HepG2 (cell line): ENCODE results near the gene ITGB1. TPM values are rescaled to one million over a fixed set of nuclear protein-coding genes. Genes with fewer than 3 reads are reported as not detected.

Experiments used
- ATAC-seq: fragments of 200-7000 bp; cut with Tn5 transposase; 3 replicates; pipeline ENCODE4 v1.9.1; 2020; ENCODE audit warnings: mild to moderate bottlenecking, moderate library complexity
- BruUV-seq: library from RNA; stranded (reverse); fragments of 400-500 nt; replicated peaks from 2 replicates; lab custom pipeline; 2021; lab: Mats Ljungman, UMichigan
- CTCF ChIA-PET: fragments of 300-600 bp; formaldehyde crosslinking; extraction: SDS; loops from one replicate; lab custom pipeline; 2021; ENCODE audit warnings: low total read pairs, inconsistent platforms, low intra/inter-chr PET ratio; lab: Yijun Ruan, JAX
- POLR2A ChIA-PET: fragments of 350-600 bp; sonication (Branson Sonifier 250); formaldehyde crosslinking; loops from one replicate; lab custom pipeline; 2020; ENCODE audit warnings: antibody characterized with exemption, inconsistent platforms; lab: Yijun Ruan, JAX
- DNase-seq: peaks from one replicate; pipeline ENCODE4 v3.0.0-alpha.2; 2015; ENCODE audit warnings: low spot score
- FAIRE-seq: peaks from 3 replicates; lab custom pipeline; 2011; peaks lifted over from hg19 to GRCh38; lab: Jason Lieb, UNC
- H2AFZ ChIP-seq: one replicate; pipeline ENCODE4 v1.6.1; 2011; ENCODE audit warnings: low read length, inconsistent platforms
- H3K27ac ChIP-seq: fragments of 300-600 bp; 3 replicates; pipeline ENCODE4 v1.8.0; 2011; ENCODE audit warnings: mixed run types, mild to moderate bottlenecking, mixed read lengths, low read length, inconsistent platforms; ENCODE audit not compliant: insufficient read depth; ENCODE audit errors: extremely low read length
- H3K27me3 ChIP-seq, 2 experiments: fragments of 200-600 bp in 1 of 2; 2 replicates in 1 of 2; 3 replicates in 1 of 2; pipeline versions ENCODE4 v1.6.0 to v1.8.0; 2011; ENCODE audit warnings: low read length in 2 of 2, mild to moderate bottlenecking in 2 of 2, moderate library complexity in 2 of 2, inconsistent platforms in 1 of 2; ENCODE audit not compliant: insufficient read depth in 2 of 2, control insufficient read depth in 1 of 2
- H3K36me3 ChIP-seq, 2 experiments: fragments of 200-600 bp in 1 of 2; replicated peaks in 1 of 2; 2 replicates in 1 of 2; 3 replicates in 1 of 2; pipeline versions ENCODE4 v1.5.1 to v1.8.0; 2011; ENCODE audit warnings: low read length in 2 of 2, inconsistent platforms in 1 of 2; ENCODE audit not compliant: insufficient read depth in 2 of 2, control insufficient read depth in 1 of 2
- H3K4me1 ChIP-seq: 2 replicates; pipeline ENCODE4 v1.5.1; 2012; ENCODE audit warnings: low read length, inconsistent platforms; ENCODE audit not compliant: insufficient read depth
- H3K4me2 ChIP-seq: 2 replicates; pipeline ENCODE4 v1.6.0; 2011; ENCODE audit warnings: low read depth, low read length, inconsistent platforms
- H3K4me3 ChIP-seq, 3 experiments: fragments of 200-600 bp in 1 of 3; sonication (generic), shearing (Covaris generic) in 1 of 3; replicated peaks in 1 of 3; 2 replicates each; pipeline ENCODE4 v1.5.1; 2011 to 2016; ENCODE audit warnings: low read length in 3 of 3, inconsistent platforms in 2 of 3, low read depth in 2 of 3, mild to moderate bottlenecking in 2 of 3, control low read depth in 1 of 3, mixed read lengths in 1 of 3; ENCODE audit not compliant: insufficient read depth in 1 of 3
- H3K79me2 ChIP-seq: one replicate; pipeline ENCODE4 v1.6.1; 2011; ENCODE audit warnings: low read length, inconsistent platforms; ENCODE audit not compliant: insufficient read depth
- H3K9ac ChIP-seq: 2 replicates; pipeline ENCODE4 v1.6.0; 2011; ENCODE audit warnings: mild to moderate bottlenecking, low read depth, low read length, inconsistent platforms; ENCODE audit not compliant: insufficient read depth
- H3K9me3 ChIP-seq: 2 replicates; pipeline ENCODE4 v1.5.1; 2012; ENCODE audit warnings: mild to moderate bottlenecking, low read length
- H4K20me1 ChIP-seq: 2 replicates; pipeline ENCODE4 v1.6.0; 2011; ENCODE audit warnings: inconsistent platforms, mild to moderate bottlenecking, low read length, moderate library complexity; ENCODE audit not compliant: insufficient read depth
- GATAD2A ChIP-seq: IDR thresholded peaks from 2 replicates; pipeline ENCODE4 v1.6.1; 2016
- KLF6 ChIP-seq: IDR thresholded peaks from 2 replicates; pipeline ENCODE4 v1.8.0; 2016; ENCODE audit warnings: missing biosample characterization, missing genetic modification reagents
- MTA1 ChIP-seq: sonication (generic); formaldehyde crosslinking; IDR thresholded peaks from 2 replicates; pipeline ENCODE4 v1.4.0; 2020; ENCODE audit warnings: missing genetic modification reagents, mild to moderate bottlenecking, borderline replicate concordance
- PHF21A ChIP-seq: sonication (generic); formaldehyde crosslinking; IDR thresholded peaks from 2 replicates; pipeline ENCODE4 v1.5.0; 2020; ENCODE audit warnings: mild to moderate bottlenecking, missing genetic modification reagents
- RELA ChIP-seq: sonication (generic); formaldehyde crosslinking; IDR thresholded peaks from 2 replicates; pipeline ENCODE4 v1.4.0; 2020; ENCODE audit warnings: missing genetic modification reagents
- SP140L ChIP-seq: sonication (generic); formaldehyde crosslinking; IDR thresholded peaks from 2 replicates; pipeline ENCODE4 v1.4.0; 2020; ENCODE audit warnings: missing genetic modification reagents, borderline replicate concordance
- SP5 ChIP-seq: IDR thresholded peaks from 2 replicates; pipeline ENCODE4 v1.6.1; 2016; ENCODE audit warnings: low read depth, borderline replicate concordance
- SRSF1 ChIP-seq: fragments of 200-400 bp; formaldehyde crosslinking; optimal IDR thresholded peaks from 2 replicates; pipeline ENCODE3; 2017; ENCODE audit warnings: mild to moderate bottlenecking, low read depth, low read length, moderate library complexity
- SRSF9 ChIP-seq: fragments of 200-400 bp; formaldehyde crosslinking; IDR thresholded peaks from 2 replicates; pipeline ENCODE4 v1.6.1; 2018; ENCODE audit warnings: borderline replicate concordance, mild to moderate bottlenecking, low read depth, low read length; ENCODE audit not compliant: insufficient read depth, poor library complexity, severe bottlenecking
- TARDBP ChIP-seq: sonication (generic); formaldehyde crosslinking; IDR thresholded peaks from 2 replicates; pipeline ENCODE4 v1.8.0; 2022; ENCODE audit warnings: mild to moderate bottlenecking, missing genetic modification reagents
- WIZ ChIP-seq: sonication (generic); formaldehyde crosslinking; IDR thresholded peaks from 2 replicates; pipeline ENCODE4 v1.5.1; 2020; ENCODE audit warnings: mild to moderate bottlenecking, missing genetic modification reagents
- ZNF484 ChIP-seq: sonication (generic); formaldehyde crosslinking; IDR thresholded peaks from 2 replicates; pipeline ENCODE4 v1.5.1; 2020; ENCODE audit warnings: mild to moderate bottlenecking, low read depth, missing genetic modification reagents, borderline replicate concordance
- ZNF616 ChIP-seq: sonication (generic); formaldehyde crosslinking; IDR thresholded peaks from 2 replicates; pipeline ENCODE4 v1.5.0; 2020; ENCODE audit warnings: low read depth, mild to moderate bottlenecking, missing genetic modification reagents
- ZSCAN9 ChIP-seq: IDR thresholded peaks from 2 replicates; pipeline ENCODE4 v1.6.1; 2016; ENCODE audit warnings: borderline replicate concordance
- WGBS: methylation state at CpG from one replicate; pipeline ENCODE4 v1.1.6; 2017; ENCODE audit warnings: low lambda C conversion rate; 5-methylcytosine and 5-hydroxymethylcytosine counted together
- in situ Hi-C: cut with HindIII; loops from 2 replicates; pipeline ENCODE4 v1.10.0; 2017; ENCODE audit warnings: low pct_unique_long_range_greater_than_20kb; ENCODE audit not compliant: extremely low pct_ligation_motif_present
- intact Hi-C: fragments of 100-400 bp; cut with micrococcal nuclease; formaldehyde crosslinking; loops from one replicate; pipeline ENCODE4 v1.10.0; 2022; ENCODE audit not compliant: unreplicated experiment
- polyA plus RNA-seq, 8 experiments: library from polyadenylated mRNA; depleted of rRNA in 3 of 8; stranded (reverse) in 7 of 8; unstranded in 1 of 8; fragments of >200 nt; fragmentation: Illumina TruSeq in 4 of 8; extraction: Trizol in 4 of 8; gene quantifications; 2 replicates each; pipeline versions ENCODE4 v1.2.1 to v1.2.3, GENCODE V29; 2011 to 2016; ENCODE audit warnings: low read depth in 4 of 8, missing spikeins in 1 of 8, mixed read lengths in 1 of 8; ENCODE audit not compliant: insufficient read depth in 1 of 8
- total RNA-seq, 5 experiments: library from RNA; depleted of rRNA; stranded (reverse); fragments of >200 nt; fragmentation: Illumina TruSeq; extraction: Trizol; gene quantifications; 2 replicates each; pipeline ENCODE4 v1.2.3, GENCODE V29; 2016; ENCODE audit warnings: low read depth in 1 of 5
- TF ChIP-seq, protein P1 (sequence below): sonication (generic); formaldehyde crosslinking; IDR thresholded peaks from 2 replicates; pipeline ENCODE4 v1.5.1; 2020; ENCODE audit warnings: missing genetic modification reagents, mild to moderate bottlenecking, borderline replicate concordance
- TF ChIP-seq, protein P2 (sequence below): IDR thresholded peaks from 2 replicates; pipeline ENCODE4 v1.6.1; 2016; ENCODE audit warnings: missing compliant biosample characterization, missing genetic modification reagents, borderline replicate concordance
- TF ChIP-seq, protein P3 (sequence below): sonication (generic); formaldehyde crosslinking; IDR thresholded peaks from 2 replicates; pipeline ENCODE4 v1.4.0; 2020; ENCODE audit warnings: mild to moderate bottlenecking, missing genetic modification reagents
- TF ChIP-seq, protein P4 (sequence below): sonication (generic); formaldehyde crosslinking; IDR thresholded peaks from 2 replicates; pipeline ENCODE4 v1.4.0; 2020; ENCODE audit warnings: mild to moderate bottlenecking, missing genetic modification reagents

The ITGB1 gene
- total and polyA plus RNA-seq, 2 of the 13 experiments (the other 11 are each of a cell fraction or from before 2014, with no cell fraction given) = 190 to 204 TPM

DNA sequence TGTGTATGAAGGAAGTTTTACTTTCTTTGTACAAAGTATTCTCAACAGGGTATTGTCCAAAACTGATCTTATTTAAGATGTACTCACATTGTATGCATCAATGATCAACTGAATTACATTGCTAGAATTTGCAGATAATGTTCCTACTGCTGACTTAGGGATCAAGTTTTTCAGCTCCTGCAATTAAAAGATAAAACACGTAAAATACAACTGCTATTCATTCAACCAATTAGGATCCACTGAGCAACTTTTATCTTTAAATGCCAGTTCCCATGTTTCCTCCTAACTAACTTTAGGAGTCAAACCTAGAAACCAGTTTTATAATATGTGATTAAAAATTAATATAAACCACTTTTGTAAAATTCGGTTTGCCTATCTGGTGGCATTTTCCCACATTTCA lies 35.9 kb downstream of the ITGB1 start:
- no TSS peak for BruUV-seq
- Histone ChIP-seq H3K36me3 (peaks cover 20 to 77% of the 10 kb centered on the region in 2 experiments), H3K9me3 (no peaks in the 10 kb centered on the region), H4K20me1 (no peaks in the 10 kb centered on the region), H3K27ac (no peak overlapping the region), H3K9ac (no peak overlapping the region), H3K4me1 (no peaks in the 10 kb centered on the region), H3K27me3 (no peaks in the 10 kb centered on the region), H3K79me2 (no peaks in the 10 kb centered on the region), H3K4me3 (no peak overlapping the region), H2AFZ (no peak overlapping the region), H3K4me2 (no peak overlapping the region)
- TF ChIP-seq PHF21A (CRISPR knock-in tag) (no peak), ZNF484 (CRISPR knock-in tag) (no peak), SRSF9 (no peak), WIZ (CRISPR knock-in tag) (no peak), KLF6 (CRISPR knock-in tag) (no peak), GATAD2A (CRISPR knock-in tag) (no peak), ZNF616 (no peak), TARDBP (no peak), ZSCAN9 (no peak), MTA1 (no peak), SP140L (no peak), SRSF1 (no peak), RELA (CRISPR knock-in tag) (no peak), SP5 (CRISPR knock-in tag) (no peak)
- TF ChIP-seq, protein P1, sequence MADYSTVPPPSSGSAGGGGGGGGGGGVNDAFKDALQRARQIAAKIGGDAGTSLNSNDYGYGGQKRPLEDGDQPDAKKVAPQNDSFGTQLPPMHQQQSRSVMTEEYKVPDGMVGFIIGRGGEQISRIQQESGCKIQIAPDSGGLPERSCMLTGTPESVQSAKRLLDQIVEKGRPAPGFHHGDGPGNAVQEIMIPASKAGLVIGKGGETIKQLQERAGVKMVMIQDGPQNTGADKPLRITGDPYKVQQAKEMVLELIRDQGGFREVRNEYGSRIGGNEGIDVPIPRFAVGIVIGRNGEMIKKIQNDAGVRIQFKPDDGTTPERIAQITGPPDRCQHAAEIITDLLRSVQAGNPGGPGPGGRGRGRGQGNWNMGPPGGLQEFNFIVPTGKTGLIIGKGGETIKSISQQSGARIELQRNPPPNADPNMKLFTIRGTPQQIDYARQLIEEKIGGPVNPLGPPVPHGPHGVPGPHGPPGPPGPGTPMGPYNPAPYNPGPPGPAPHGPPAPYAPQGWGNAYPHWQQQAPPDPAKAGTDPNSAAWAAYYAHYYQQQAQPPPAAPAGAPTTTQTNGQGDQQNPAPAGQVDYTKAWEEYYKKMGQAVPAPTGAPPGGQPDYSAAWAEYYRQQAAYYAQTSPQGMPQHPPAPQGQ (CRISPR knock-in tag) = no peak
- TF ChIP-seq, protein P2, sequence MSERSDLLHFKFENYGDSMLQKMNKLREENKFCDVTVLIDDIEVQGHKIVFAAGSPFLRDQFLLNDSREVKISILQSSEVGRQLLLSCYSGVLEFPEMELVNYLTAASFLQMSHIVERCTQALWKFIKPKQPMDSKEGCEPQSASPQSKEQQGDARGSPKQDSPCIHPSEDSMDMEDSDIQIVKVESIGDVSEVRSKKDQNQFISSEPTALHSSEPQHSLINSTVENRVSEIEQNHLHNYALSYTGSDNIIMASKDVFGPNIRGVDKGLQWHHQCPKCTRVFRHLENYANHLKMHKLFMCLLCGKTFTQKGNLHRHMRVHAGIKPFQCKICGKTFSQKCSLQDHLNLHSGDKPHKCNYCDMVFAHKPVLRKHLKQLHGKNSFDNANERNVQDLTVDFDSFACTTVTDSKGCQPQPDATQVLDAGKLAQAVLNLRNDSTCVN = no peak
- TF ChIP-seq, protein P3, sequence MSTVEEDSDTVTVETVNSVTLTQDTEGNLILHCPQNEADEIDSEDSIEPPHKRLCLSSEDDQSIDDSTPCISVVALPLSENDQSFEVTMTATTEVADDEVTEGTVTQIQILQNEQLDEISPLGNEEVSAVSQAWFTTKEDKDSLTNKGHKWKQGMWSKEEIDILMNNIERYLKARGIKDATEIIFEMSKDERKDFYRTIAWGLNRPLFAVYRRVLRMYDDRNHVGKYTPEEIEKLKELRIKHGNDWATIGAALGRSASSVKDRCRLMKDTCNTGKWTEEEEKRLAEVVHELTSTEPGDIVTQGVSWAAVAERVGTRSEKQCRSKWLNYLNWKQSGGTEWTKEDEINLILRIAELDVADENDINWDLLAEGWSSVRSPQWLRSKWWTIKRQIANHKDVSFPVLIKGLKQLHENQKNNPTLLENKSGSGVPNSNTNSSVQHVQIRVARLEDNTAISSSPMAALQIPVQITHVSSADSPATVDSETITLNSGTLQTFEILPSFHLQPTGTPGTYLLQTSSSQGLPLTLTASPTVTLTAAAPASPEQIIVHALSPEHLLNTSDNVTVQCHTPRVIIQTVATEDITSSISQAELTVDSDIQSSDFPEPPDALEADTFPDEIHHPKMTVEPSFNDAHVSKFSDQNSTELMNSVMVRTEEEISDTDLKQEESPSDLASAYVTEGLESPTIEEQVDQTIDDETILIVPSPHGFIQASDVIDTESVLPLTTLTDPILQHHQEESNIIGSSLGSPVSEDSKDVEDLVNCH = no peak
- TF ChIP-seq, protein P4, sequence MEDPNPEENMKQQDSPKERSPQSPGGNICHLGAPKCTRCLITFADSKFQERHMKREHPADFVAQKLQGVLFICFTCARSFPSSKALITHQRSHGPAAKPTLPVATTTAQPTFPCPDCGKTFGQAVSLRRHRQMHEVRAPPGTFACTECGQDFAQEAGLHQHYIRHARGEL (CRISPR knock-in tag) = no peak
- no peak for DNase-seq
- POLR2A ChIA-PET = no interaction called here
- FAIRE-seq = no peak
- ATAC-seq = no peak
- intact Hi-C loops = no loop called here
- in situ Hi-C loops = no loop called here
- CTCF ChIA-PET = no interaction called here
- WGBS = 99% methylated on average over 2 of the region's 2 CpGs
